Neural cell (in vitro differentiated cells): Measurements from ENCODE around the gene THADA. TPM values are rescaled to one million over a fixed set of nuclear protein-coding genes. Genes with fewer than 3 reads are reported as not detected.

Experiments used
- H2AFZ ChIP-seq: fragments of 200-600, 300-800 bp; sonication (generic), shearing (Covaris generic); 2 replicates; pipeline ENCODE4 v1.6.0; 2014; ENCODE audit warnings: low read depth, mild to moderate bottlenecking, antibody characterized with exemption, low read length, moderate library complexity
- H3F3A ChIP-seq: fragments of 200-600 bp; shearing (Covaris generic); 2 replicates; pipeline ENCODE4 v1.6.1; 2016; ENCODE audit warnings: mild to moderate bottlenecking, moderate library complexity, mixed read lengths, antibody characterized with exemption, low read length; ENCODE audit not compliant: insufficient read depth, poor library complexity, severe bottlenecking
- H3K27ac ChIP-seq: fragments of 200-600, 300-800 bp; sonication (generic), shearing (Covaris generic); 2 replicates; pipeline ENCODE4 v1.5.1; 2014; ENCODE audit warnings: mild to moderate bottlenecking, low read length, moderate library complexity
- H3K27me3 ChIP-seq: fragments of 300-800, 200-600 bp; sonication (generic), shearing (Covaris generic); 2 replicates; pipeline ENCODE4 v1.6.0; 2014; ENCODE audit warnings: mild to moderate bottlenecking, low read depth, low read length, moderate library complexity; ENCODE audit not compliant: insufficient read depth
- H3K36me3 ChIP-seq: fragments of 300-800, 200-600 bp; sonication (generic), shearing (Covaris generic); 2 replicates; pipeline ENCODE4 v1.5.1; 2014; ENCODE audit warnings: mild to moderate bottlenecking, antibody characterized with exemption, low read length, moderate library complexity; ENCODE audit not compliant: insufficient read depth
- H3K4me2 ChIP-seq: fragments of 300-800, 200-600 bp; sonication (generic), shearing (Covaris generic); 2 replicates; pipeline ENCODE4 v1.6.0; 2014; ENCODE audit warnings: mild to moderate bottlenecking, low read length
- H3K4me3 ChIP-seq: fragments of 300-800, 200-600 bp; sonication (generic), shearing (Covaris generic); 2 replicates; pipeline ENCODE4 v1.5.1; 2014; ENCODE audit warnings: mild to moderate bottlenecking, low read length, moderate library complexity
- H3K79me2 ChIP-seq: fragments of 200-600 bp; shearing (Covaris generic); replicated peaks from 2 replicates; pipeline ENCODE4 v1.6.0; 2014; ENCODE audit warnings: mild to moderate bottlenecking, low read length, moderate library complexity; ENCODE audit not compliant: insufficient read depth
- H3K9ac ChIP-seq: fragments of 300-800, 200-600 bp; sonication (generic), shearing (Covaris generic); 2 replicates; pipeline ENCODE4 v1.6.1; 2016; ENCODE audit warnings: mild to moderate bottlenecking, low read length, mixed read lengths
- H3K9me2 ChIP-seq: fragments of 200-600 bp; shearing (Covaris generic); 2 replicates; pipeline ENCODE4 v1.6.1; 2016; ENCODE audit warnings: mild to moderate bottlenecking, low read length, mixed read lengths; ENCODE audit not compliant: insufficient read depth
- H3K9me3 ChIP-seq: fragments of 200-600, 300-800 bp; sonication (generic), shearing (Covaris generic); 2 replicates; pipeline ENCODE4 v1.6.1; 2016; ENCODE audit warnings: mild to moderate bottlenecking, mixed run types, low read length, moderate library complexity, mixed read lengths
- H4K20me1 ChIP-seq: fragments of 200-600 bp; shearing (Covaris generic); 2 replicates; pipeline ENCODE4 v1.6.1; 2016; ENCODE audit warnings: mild to moderate bottlenecking, mixed run types; ENCODE audit not compliant: insufficient read depth
- EP300 ChIP-seq: fragments of 450-650 bp; conservative IDR thresholded peaks from 2 replicates; pipeline ENCODE4 v1.6.1; 2014; ENCODE audit warnings: antibody characterized with exemption, mild to moderate bottlenecking, moderate library complexity; ENCODE audit not compliant: poor library complexity, severe bottlenecking
- EZH2 ChIP-seq: fragments of 200-600, 300-800 bp; shearing (Covaris generic), sonication (generic); IDR thresholded peaks from 2 replicates; pipeline ENCODE4 v1.6.1; 2014; ENCODE audit warnings: antibody characterized with exemption, low read length, borderline replicate concordance, mild to moderate bottlenecking; ENCODE audit not compliant: insufficient read depth, poor library complexity, severe bottlenecking
- MXI1 ChIP-seq: fragments of 450-650 bp; conservative IDR thresholded peaks from 2 replicates; pipeline ENCODE4 v1.6.1; 2014; ENCODE audit warnings: antibody characterized with exemption, mild to moderate bottlenecking; ENCODE audit not compliant: poor library complexity, severe bottlenecking
- POLR2AphosphoS5 ChIP-seq: IDR thresholded peaks from 2 replicates; pipeline ENCODE4 v1.6.1; 2012
- RAD21 ChIP-seq: fragments of 450-650 bp; conservative IDR thresholded peaks from 2 replicates; pipeline ENCODE4 v1.6.1; 2014; ENCODE audit warnings: antibody characterized with exemption, mild to moderate bottlenecking, moderate library complexity
- REST ChIP-seq: IDR thresholded peaks from 2 replicates; pipeline ENCODE4 v1.6.1; 2012; ENCODE audit warnings: borderline replicate concordance
- SMC3 ChIP-seq: fragments of 450-650 bp; conservative IDR thresholded peaks from 2 replicates; pipeline ENCODE4 v1.6.1; 2014; ENCODE audit warnings: antibody characterized with exemption, mild to moderate bottlenecking, moderate library complexity; ENCODE audit not compliant: poor library complexity
- TAF1 ChIP-seq: IDR thresholded peaks from 2 replicates; pipeline ENCODE4 v1.6.1; 2012; ENCODE audit warnings: low read depth
- polyA plus RNA-seq: library from polyadenylated mRNA; depleted of rRNA; stranded (reverse); fragments of >200 nt; gene quantifications from 2 replicates; pipeline ENCODE4 v1.2.3, GENCODE V29; 2014
- TF ChIP-seq, protein P1 (sequence below): fragments of 450-650 bp; IDR thresholded peaks from 2 replicates; pipeline ENCODE4 v1.5.1; 2014; ENCODE audit warnings: antibody characterized with exemption, mild to moderate bottlenecking, moderate library complexity; ENCODE audit not compliant: poor library complexity, severe bottlenecking

THADA gene
- polyA plus RNA-seq, 1 donor from 2014 or later: 8.5 TPM

GRCh38 chr2:43356774-43357173, 239.1 kb downstream of the THADA start:
- Histone ChIP-seq H3K27me3 (no peaks in the 10 kb centered on the region), H3K27ac (no peak overlapping the region), H4K20me1 (no peaks in the 10 kb centered on the region), H3K9ac (no peak overlapping the region), H3K9me3 (no peaks in the 10 kb centered on the region), H3F3A (no peaks in the 10 kb centered on the region), H3K79me2 (no peaks in the 10 kb centered on the region), H3K9me2 (no peaks in the 10 kb centered on the region), H2AFZ (no peak overlapping the region), H3K36me3 (no peaks in the 10 kb centered on the region), H3K4me2 (no peak overlapping the region), H3K4me3 (no peak overlapping the region)
- TF ChIP-seq, protein P1, sequence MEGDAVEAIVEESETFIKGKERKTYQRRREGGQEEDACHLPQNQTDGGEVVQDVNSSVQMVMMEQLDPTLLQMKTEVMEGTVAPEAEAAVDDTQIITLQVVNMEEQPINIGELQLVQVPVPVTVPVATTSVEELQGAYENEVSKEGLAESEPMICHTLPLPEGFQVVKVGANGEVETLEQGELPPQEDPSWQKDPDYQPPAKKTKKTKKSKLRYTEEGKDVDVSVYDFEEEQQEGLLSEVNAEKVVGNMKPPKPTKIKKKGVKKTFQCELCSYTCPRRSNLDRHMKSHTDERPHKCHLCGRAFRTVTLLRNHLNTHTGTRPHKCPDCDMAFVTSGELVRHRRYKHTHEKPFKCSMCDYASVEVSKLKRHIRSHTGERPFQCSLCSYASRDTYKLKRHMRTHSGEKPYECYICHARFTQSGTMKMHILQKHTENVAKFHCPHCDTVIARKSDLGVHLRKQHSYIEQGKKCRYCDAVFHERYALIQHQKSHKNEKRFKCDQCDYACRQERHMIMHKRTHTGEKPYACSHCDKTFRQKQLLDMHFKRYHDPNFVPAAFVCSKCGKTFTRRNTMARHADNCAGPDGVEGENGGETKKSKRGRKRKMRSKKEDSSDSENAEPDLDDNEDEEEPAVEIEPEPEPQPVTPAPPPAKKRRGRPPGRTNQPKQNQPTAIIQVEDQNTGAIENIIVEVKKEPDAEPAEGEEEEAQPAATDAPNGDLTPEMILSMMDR: no peak
- no peak for TF ChIP-seq REST
- TF ChIP-seq SMC3: no peak

DNA sequence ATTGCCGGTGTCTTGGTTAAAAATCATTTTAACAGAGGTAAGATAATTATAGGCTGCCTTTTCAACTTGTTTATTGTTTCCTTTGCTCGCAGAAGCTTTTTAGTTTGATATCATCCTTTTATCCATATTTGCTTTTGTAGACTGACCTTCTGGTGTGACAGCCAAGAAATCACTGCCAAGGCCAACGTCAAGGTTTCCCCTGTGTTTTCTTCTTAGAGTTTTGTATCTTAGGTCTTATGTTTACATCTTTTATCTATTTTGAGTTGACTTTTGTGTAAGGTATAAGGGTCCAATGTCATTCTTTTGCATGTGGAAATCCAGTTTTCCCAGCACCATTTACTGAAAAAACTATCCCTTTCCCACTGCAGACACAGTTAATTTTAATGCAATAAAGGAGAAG, 240.4 kb downstream of the THADA start:
- H3K9me2 ChIP-seq: no peaks in the 10 kb centered on the region
- no peak overlapping the region for H2AFZ ChIP-seq
- no peak overlapping the region for H3K9ac ChIP-seq
- TF ChIP-seq EZH2 (no peak), MXI1 (no peak), RAD21 (no peak), POLR2AphosphoS5 (no peak), TAF1 (no peak), REST (no peak), EP300 (no peak), SMC3 (no peak)
- TF ChIP-seq, protein P1: no peak
- no peak overlapping the region for H3K4me3 ChIP-seq
- H4K20me1 ChIP-seq: no peaks in the 10 kb centered on the region
- H3K79me2 ChIP-seq: no peaks in the 10 kb centered on the region
- H3K27ac ChIP-seq: no peak overlapping the region
- H3K36me3 ChIP-seq: no peaks in the 10 kb centered on the region
- H3K27me3 ChIP-seq: no peaks in the 10 kb centered on the region
- H3F3A ChIP-seq: no peaks in the 10 kb centered on the region
- no peak overlapping the region for H3K4me2 ChIP-seq
- no peaks in the 10 kb centered on the region for H3K9me3 ChIP-seq
